OCI-LY7 (cell line): Measurements from ENCODE around the gene AMMECR1. TPM values are rescaled to one million over a fixed set of nuclear protein-coding genes. Genes with fewer than 3 reads are reported as not detected.

Experiments used
- BruUV-seq: library from RNA; stranded (reverse); fragments of 400-500 nt; replicated peaks from 2 replicates; lab custom pipeline; 2021; lab: Mats Ljungman, UMichigan
- CTCF ChIA-PET: fragments of 300-600 bp; sonication (Branson Sonifier 250); formaldehyde crosslinking; loops from one replicate; lab custom pipeline; 2022; ENCODE audit warnings: antibody characterized with exemption; ENCODE audit not compliant: unreplicated experiment; lab: Charles Lee
- POLR2A ChIA-PET: fragments of 300-600 bp; sonication (Branson Sonifier 250); formaldehyde crosslinking; loops from one replicate; lab custom pipeline; 2022; ENCODE audit warnings: antibody characterized with exemption; lab: Charles Lee
- DNase-seq: peaks from one replicate; pipeline ENCODE4 v3.0.0-alpha.2; 2015; ENCODE audit warnings: low spot score
- H2AFZ ChIP-seq: fragments of 200-600 bp; sonication (generic), shearing (Covaris generic); 2 replicates; pipeline ENCODE4 v1.6.1; 2014; ENCODE audit warnings: mild to moderate bottlenecking, antibody characterized with exemption, low read length, moderate library complexity
- H3K27ac ChIP-seq: fragments of 200-600 bp; sonication (generic); 2 replicates; pipeline ENCODE4 v1.5.1; 2014; ENCODE audit warnings: mixed run types, low read depth, mild to moderate bottlenecking, moderate library complexity, low read length, inconsistent platforms; ENCODE audit not compliant: poor library complexity, severe bottlenecking
- H3K36me3 ChIP-seq: fragments of 200-600 bp; sonication (generic); 2 replicates; pipeline ENCODE4 v1.6.1; 2014; ENCODE audit warnings: mild to moderate bottlenecking, antibody characterized with exemption, low read length, moderate library complexity, mixed read lengths; ENCODE audit not compliant: insufficient read depth
- H3K4me1 ChIP-seq: fragments of 200-600 bp; sonication (generic); 2 replicates; pipeline ENCODE4 v1.5.1; 2014; ENCODE audit warnings: mild to moderate bottlenecking, low read length; ENCODE audit not compliant: insufficient read depth, poor library complexity, severe bottlenecking
- H3K4me2 ChIP-seq: fragments of 200-600 bp; sonication (generic); 2 replicates; pipeline ENCODE4 v1.6.1; 2014; ENCODE audit warnings: mild to moderate bottlenecking, low read length
- H3K4me3 ChIP-seq: fragments of 200-600 bp; sonication (generic); 2 replicates; pipeline ENCODE4 v1.5.1; 2014; ENCODE audit warnings: mild to moderate bottlenecking, low read depth, low read length; ENCODE audit not compliant: poor library complexity, severe bottlenecking
- H3K79me2 ChIP-seq: fragments of 200-600 bp; sonication (generic); 2 replicates; pipeline ENCODE4 v1.6.1; 2016; ENCODE audit warnings: low read depth, mild to moderate bottlenecking, low read length, moderate library complexity, mixed read lengths; ENCODE audit not compliant: insufficient read depth
- H3K9me2 ChIP-seq: fragments of 200-600 bp; sonication (generic); 2 replicates; pipeline ENCODE4 v1.6.1; 2016; ENCODE audit warnings: mild to moderate bottlenecking, low read length, mixed read lengths; ENCODE audit not compliant: insufficient read depth
- H3K9me3 ChIP-seq: fragments of 200-600 bp; sonication (generic); 2 replicates; pipeline ENCODE4 v1.6.1; 2014; ENCODE audit warnings: mild to moderate bottlenecking, mixed run types, low read length, mixed read lengths
- H4K20me1 ChIP-seq: fragments of 200-600 bp; sonication (generic); 2 replicates; pipeline ENCODE4 v1.6.1; 2014; ENCODE audit warnings: mild to moderate bottlenecking, antibody characterized with exemption, low read length, moderate library complexity, mixed read lengths; ENCODE audit not compliant: insufficient read depth
- EZH2phosphoT487 ChIP-seq: fragments of 200-600 bp; sonication (generic); IDR thresholded peaks from 2 replicates; pipeline ENCODE4 v1.6.1; 2018; ENCODE audit warnings: low read depth, borderline replicate concordance, mild to moderate bottlenecking, mixed run types, antibody characterized with exemption, low read length, moderate library complexity, mixed read lengths
- intact Hi-C: fragments of 100-400 bp; cut with micrococcal nuclease; formaldehyde crosslinking; loops from one replicate; pipeline ENCODE4 v1.10.0; 2022; ENCODE audit not compliant: unreplicated experiment
- total RNA-seq, 2 experiments: library from RNA; depleted of rRNA in 1 of 2; stranded (reverse); fragments of >200 nt in 1 of 2; shearing (Covaris generic) in 1 of 2; gene quantifications; 2 replicates each; pipeline ENCODE4 v1.2.3, GENCODE V29; 2014 to 2022
- TF ChIP-seq, protein P1 (sequence below): fragments of 200-600 bp; sonication (generic); conservative IDR thresholded peaks from 2 replicates; pipeline ENCODE4 v1.5.1; 2014; ENCODE audit warnings: mild to moderate bottlenecking, antibody characterized with exemption, low read length, moderate library complexity, mixed read lengths

Gene AMMECR1
- total RNA-seq, 2 experiments from 2014 or later = 19.1 to 32.3 TPM

- DNase-seq = no peak
- intact Hi-C loops = no loop called here
- CTCF ChIA-PET = no interaction called here
- H3K79me2 ChIP-seq = no peaks in the 10 kb centered on the region
- no peaks in the 10 kb centered on the region for H3K36me3 ChIP-seq
- H3K27ac ChIP-seq = no peak overlapping the region
- H3K4me3 ChIP-seq = no peak overlapping the region
- POLR2A ChIA-PET = interaction anchor here (0.8 kb wide), 1 partner anchor 8 kb away, joined by 3 read pairs; no protein-coding TSS in a partner anchor
- H4K20me1 ChIP-seq = no peaks in the 10 kb centered on the region; the same call in 1 of the 2 replicates
- no peak for TF ChIP-seq EZH2phosphoT487
- TF ChIP-seq, protein P1, sequence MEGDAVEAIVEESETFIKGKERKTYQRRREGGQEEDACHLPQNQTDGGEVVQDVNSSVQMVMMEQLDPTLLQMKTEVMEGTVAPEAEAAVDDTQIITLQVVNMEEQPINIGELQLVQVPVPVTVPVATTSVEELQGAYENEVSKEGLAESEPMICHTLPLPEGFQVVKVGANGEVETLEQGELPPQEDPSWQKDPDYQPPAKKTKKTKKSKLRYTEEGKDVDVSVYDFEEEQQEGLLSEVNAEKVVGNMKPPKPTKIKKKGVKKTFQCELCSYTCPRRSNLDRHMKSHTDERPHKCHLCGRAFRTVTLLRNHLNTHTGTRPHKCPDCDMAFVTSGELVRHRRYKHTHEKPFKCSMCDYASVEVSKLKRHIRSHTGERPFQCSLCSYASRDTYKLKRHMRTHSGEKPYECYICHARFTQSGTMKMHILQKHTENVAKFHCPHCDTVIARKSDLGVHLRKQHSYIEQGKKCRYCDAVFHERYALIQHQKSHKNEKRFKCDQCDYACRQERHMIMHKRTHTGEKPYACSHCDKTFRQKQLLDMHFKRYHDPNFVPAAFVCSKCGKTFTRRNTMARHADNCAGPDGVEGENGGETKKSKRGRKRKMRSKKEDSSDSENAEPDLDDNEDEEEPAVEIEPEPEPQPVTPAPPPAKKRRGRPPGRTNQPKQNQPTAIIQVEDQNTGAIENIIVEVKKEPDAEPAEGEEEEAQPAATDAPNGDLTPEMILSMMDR = no peak
- no peaks in the 10 kb centered on the region for H3K4me1 ChIP-seq
- H2AFZ ChIP-seq = no peak overlapping the region
- H3K4me2 ChIP-seq = no peak overlapping the region
- no TSS peak for BruUV-seq
- no peaks in the 10 kb centered on the region for H3K9me2 ChIP-seq
- H3K9me3 ChIP-seq = no peaks in the 10 kb centered on the region
Observed at GRCh38 chrX:110287605-110288004, 30.3 kb downstream of the AMMECR1 start.

DNA sequence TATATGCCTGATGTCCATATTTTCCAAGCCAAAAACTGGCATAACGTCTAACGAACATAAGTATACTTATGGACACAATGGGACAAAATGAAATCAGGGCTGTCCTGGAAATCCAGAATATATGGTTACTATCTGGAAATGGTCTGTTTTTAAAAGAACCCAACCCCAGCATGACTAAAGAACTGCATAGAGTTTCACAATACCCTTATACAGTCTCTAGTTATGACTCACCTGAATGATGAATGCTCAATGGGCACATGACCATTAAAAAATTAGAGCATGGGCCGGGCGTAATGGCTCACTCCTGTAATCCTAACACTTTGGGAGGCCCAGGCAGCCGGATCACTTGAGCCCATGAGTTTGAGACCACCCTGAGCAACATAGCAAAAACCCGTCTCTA, 31.8 kb downstream of the AMMECR1 start:
- no peaks in the 10 kb centered on the region for H3K9me2 ChIP-seq
- TF ChIP-seq, protein P1 = no peak
- no peak for TF ChIP-seq EZH2phosphoT487
- no peaks in the 10 kb centered on the region; the same call in 1 of the 2 replicates for H4K20me1 ChIP-seq
- no TSS peak for BruUV-seq
- no peaks in the 10 kb centered on the region for H3K36me3 ChIP-seq
- no peak overlapping the region for H3K27ac ChIP-seq
- H3K79me2 ChIP-seq = no peaks in the 10 kb centered on the region
- intact Hi-C loops = no loop called here
- no peak overlapping the region for H3K4me3 ChIP-seq
- POLR2A ChIA-PET = interaction anchor here (0.9 kb wide), 1 partner anchor 11 kb away, joined by 6 read pairs; no protein-coding TSS in a partner anchor
- no peaks in the 10 kb centered on the region for H3K4me1 ChIP-seq
- no peaks in the 10 kb centered on the region for H3K9me3 ChIP-seq
- DNase-seq = no peak
- no peak overlapping the region for H3K4me2 ChIP-seq
- no peak overlapping the region for H2AFZ ChIP-seq
- CTCF ChIA-PET = no interaction called here

DNA sequence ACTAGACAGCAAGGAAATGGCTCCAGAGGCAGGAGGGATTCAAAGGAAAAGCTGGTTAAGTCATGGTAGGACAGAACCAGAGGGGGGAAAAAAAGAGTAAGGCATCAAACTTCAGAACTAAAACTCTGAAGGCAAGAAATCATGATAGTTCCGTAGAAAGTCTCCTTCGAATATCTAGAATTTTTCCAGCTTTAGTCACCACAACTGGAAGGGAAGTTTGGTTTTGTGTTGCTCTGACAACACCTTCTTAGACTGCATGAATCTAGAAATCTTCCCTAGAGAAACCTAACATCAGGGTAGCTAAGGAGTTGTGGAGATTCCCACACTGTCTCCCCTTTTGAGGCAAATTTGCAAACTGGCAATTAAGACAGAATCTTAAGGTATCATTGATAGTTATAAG, 33.7 kb downstream of the AMMECR1 start:
- Histone ChIP-seq H3K36me3 (no peaks in the 10 kb centered on the region), H3K27ac (no peak overlapping the region), H3K4me1 (no peaks in the 10 kb centered on the region), H3K4me3 (no peak overlapping the region), H3K9me2 (no peaks in the 10 kb centered on the region), H4K20me1 (no peaks in the 10 kb centered on the region; the same call in 1 of the 2 replicates), H3K4me2 (no peak overlapping the region), H3K79me2 (no peaks in the 10 kb centered on the region), H2AFZ (no peak overlapping the region), H3K9me3 (no peaks in the 10 kb centered on the region)
- ChIA-PET POLR2A (interaction anchor here (0.8 kb wide), 1 partner anchor 10 kb away, joined by 4 read pairs; no protein-coding TSS in a partner anchor), CTCF (no interaction called here)
- BruUV-seq = no TSS peak
- TF ChIP-seq, protein P1 = no peak
- TF ChIP-seq EZH2phosphoT487 = no peak
- intact Hi-C loops = no loop called here
- no peak for DNase-seq
